Activated effector memory CD4-positive, alpha-beta T cell treated with anti-CD3 and anti-CD28 coated beads, Interleukin-2, amount 50 U/mL, for 16 hours (primary cell): ENCODE measurements around the gene LY86.

Experiments used
- DNase-seq: peaks from one replicate; pipeline ENCODE4 v3.0.0-alpha.2; 2020

LY86 gene

GRCh38 chr6:6685249-6686040 lies 96.9 kb downstream of the LY86 start:
- DNase-seq = no peak

GRCh38 chr6:6686176-6686575 lies 97.7 kb downstream of the LY86 start:
- no peak for DNase-seq

GRCh38 chr6:6686748-6687601 lies 98.5 kb downstream of the LY86 start:
- DNase-seq = no peak

GRCh38 chr6:6688283-6688682 lies 99.8 kb downstream of the LY86 start:
- no peak for DNase-seq

- no peak for DNase-seq
Observed at GRCh38 chr6:6688951-6689350, 100.4 kb downstream of the LY86 start.

- no peak for DNase-seq
Observed at GRCh38 chr6:6689400-6690143, 101.1 kb downstream of the LY86 start.

- DNase-seq = no peak
Observed at GRCh38 chr6:6690144-6690483, 101.6 kb downstream of the LY86 start.

GRCh38 chr6:6694368-6694780 lies 105.9 kb downstream of the LY86 start:
- DNase-seq = no peak

- no peak for DNase-seq
Observed at GRCh38 chr6:6694825-6695624, 106.5 kb downstream of the LY86 start.

GRCh38 chr6:6695625-6696276 lies 107.2 kb downstream of the LY86 start:
- DNase-seq = no peak

- DNase-seq = no peak
Observed at GRCh38 chr6:6696867-6697531, 108.5 kb downstream of the LY86 start.

- DNase-seq = no peak
Observed at GRCh38 chr6:6697620-6698019, 109.1 kb downstream of the LY86 start.

GRCh38 chr6:6699741-6700367 lies 111.3 kb downstream of the LY86 start:
- DNase-seq = no peak

- no peak for DNase-seq
Observed at GRCh38 chr6:6700407-6701270, 112.1 kb downstream of the LY86 start.

GRCh38 chr6:6701864-6702263 lies 113.3 kb downstream of the LY86 start:
- no peak for DNase-seq

GRCh38 chr6:6703699-6704098 lies 115.2 kb downstream of the LY86 start:
- DNase-seq = no peak
